UCSD-AML1 (cell line): ENCODE measurements around the gene CACNA2D2.

Experiments
- DNase-seq: peaks from one replicate; lab custom pipeline; 2025; ENCODE audit not compliant: unreplicated experiment; lab: John Stamatoyannopoulos, UW

CACNA2D2 gene

DNA sequence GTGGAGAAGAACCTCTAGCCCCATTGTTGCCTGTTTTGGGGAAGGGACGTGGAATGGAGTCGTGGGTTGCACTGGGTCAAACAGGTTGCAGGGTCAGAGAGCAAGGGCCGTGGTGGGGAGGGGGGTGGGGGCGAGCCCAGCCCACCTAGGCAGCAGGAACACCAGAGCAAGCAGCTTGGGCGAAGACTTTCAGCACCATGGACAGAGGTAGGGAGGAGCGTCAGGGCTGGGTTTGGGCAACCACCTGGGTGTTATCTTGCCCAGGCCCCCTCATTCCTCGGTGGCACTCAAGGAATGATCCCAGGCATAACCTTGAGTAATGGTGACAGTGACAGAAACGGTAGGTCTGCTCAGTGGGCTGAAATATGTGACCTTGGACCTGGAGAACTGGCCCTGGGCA is 98.2 kb downstream of the CACNA2D2 start:
- peak; percentile 31 for DNase-seq

DNA sequence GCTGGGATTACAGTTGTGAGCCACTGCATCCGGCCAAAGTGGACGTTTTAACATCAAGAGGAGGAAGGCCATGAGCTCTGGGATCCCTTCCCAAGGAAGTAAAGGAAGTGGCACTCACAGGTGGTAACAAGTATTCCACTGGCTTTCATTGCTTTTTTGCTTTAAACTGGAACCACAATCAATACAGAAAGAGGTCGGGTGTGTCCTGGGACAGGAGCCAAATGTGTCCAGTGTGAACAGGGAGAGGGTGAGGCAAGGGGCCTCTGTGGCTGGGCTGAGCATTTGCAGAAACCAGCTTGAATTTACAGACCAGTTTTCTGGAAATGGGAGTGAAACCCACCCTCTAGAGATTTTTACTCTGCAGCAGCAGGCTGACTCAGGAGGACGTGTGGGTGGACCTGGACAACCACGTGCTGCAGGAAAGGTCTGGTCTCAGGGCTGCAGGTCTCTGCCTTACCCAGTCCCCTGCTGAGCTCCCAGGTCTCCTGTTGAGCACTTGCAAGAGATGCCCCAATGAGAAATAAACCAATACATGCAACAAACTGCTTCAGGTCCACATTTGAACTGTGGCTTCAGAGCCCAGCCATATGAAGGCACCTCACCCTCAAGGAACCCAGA is 101.3 kb downstream of the CACNA2D2 start:
- DNase-seq = no peak

DNA sequence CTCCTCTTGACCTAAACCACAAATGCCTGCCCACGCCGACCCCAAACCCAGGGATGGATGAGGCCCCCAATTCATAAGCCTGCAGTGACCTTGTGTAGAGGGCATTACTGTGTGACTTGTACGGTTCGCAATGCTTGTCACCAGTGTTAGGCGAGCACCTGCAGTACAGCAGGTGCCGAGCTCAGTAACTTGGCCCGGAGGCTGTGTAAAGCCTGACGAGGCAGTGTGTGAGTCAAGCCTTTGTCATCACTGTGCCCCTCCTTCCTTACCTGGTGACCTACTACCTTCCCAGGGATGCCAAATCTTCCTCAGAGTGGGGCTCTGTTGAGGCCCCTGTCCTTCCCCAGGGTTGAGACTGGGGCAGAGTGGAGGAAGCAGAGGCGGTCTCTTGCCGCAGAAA is 106.9 kb downstream of the CACNA2D2 start:
- DNase-seq = no peak

DNA sequence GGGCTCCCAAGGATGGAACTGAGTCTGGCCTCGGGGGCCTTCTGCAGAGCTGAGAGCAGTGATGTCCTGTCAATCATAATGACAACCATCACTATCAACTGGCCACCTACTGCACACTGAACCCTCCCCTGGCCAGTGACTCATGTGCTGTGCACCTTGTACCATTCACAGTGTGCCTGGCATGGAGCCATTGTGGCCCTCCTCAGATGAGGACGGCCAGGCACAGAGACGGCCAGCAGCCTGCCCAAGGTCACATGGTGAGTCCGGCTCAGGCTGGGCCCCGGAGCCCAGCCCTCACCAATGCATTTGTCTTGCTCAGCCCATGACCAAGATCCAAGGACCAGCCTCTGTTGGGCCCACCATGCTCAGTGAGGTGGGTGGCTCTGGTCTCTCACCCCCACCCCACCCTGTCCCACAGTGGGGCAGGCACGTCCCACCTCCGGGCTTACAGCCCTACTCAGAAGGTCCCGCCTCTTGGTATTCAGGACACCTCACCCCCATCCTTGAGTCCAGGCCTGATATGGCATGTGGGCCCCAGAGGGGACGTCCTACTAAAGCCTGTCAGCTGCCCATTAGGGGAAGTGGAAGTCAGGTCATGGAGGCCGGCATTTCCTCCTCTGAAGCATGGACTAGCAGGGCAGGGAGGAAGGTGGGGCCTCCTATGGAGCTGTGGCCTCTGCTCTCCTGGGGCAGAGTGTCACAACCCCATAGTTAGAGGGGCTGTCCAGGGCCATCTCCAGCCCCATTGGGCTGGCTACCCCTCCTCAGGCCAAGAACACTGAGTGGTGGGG is 108.2 kb downstream of the CACNA2D2 start:
- DNase-seq = peak; percentile 49

DNA sequence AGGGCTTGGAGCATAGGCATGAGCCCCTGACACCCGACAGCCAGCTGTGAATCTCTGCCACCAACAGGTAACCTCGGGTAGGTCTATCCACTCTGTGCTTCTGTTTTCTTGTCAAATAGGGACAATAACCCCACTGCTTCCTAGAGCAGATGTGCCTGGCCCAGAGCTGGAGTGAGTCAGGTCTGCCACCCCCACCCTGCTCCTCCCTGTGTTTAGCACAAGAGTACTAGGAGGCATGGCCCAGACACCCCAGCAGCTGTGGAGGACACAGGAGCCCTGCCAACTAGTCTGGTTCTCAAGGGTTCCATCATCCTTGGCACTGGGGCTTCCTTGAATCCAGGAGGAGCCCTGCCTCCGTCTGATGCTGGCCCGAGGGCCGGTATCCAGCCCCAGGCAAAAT is 110.4 kb downstream of the CACNA2D2 start:
- DNase-seq = no peak

DNA sequence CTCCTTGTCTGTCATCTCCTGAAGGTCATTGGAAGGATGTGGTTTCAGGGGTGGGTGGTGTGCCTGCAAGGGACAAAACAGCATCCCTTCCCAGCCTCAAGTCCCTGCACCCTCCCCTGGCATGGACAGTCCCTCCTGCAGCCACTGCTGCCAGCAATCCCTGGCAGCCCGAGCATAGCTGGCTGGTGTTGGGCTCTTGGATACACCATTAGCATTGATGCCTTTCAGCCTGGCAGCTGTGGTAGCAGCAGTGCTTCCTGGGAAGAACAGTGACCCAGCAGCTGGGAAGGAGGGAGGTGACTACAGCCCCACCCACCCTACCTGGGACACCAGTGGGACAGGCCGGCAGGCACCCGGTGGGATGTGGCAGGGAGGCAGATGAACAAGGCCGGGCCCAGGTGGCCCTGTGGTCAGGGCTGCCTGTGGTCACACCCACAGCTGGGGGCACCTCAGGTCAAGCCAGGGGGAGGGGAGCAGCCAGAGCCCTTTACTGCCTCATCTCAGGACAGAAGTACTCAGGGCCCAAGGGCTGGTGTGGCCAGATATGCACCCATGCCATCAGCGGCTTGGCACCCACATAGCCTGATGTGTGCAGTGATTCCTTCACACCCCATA is 111.2 kb downstream of the CACNA2D2 start:
- DNase-seq = no peak

DNA sequence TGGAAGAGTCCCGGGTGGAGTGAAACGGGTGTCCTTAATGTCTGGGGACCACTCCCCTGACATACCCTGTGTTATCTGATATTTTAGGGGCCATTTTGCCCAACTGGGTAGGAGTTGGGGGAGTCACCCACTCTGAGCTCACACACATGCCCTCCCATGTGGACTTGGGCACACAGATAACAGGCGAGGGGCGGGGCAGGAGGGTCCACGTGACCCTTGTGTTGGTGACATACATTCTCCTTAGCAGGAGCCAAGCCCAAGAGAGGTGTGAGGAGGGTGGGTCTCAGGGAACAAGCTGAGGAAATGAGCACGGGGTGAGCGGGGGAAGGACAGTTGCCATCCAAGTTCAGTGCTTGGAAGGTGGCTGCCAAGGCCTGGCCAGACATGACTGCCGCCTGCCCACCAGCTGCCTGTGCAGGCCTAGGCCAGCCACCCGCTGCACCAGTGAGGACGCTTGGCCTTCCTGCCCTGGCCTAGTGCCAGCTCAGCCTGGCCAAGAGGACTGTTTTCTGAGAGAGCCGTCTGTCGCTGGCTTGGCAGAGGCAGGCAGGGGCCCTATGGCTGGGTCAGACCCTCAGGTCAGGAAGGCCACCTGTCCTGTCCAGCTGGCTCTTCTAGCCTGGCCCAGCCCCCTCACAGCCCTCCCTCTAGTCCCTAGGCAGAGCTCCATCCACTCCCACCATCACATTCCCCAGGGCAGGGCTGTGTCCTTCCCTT is 112.8 kb downstream of the CACNA2D2 start:
- no peak for DNase-seq

DNA sequence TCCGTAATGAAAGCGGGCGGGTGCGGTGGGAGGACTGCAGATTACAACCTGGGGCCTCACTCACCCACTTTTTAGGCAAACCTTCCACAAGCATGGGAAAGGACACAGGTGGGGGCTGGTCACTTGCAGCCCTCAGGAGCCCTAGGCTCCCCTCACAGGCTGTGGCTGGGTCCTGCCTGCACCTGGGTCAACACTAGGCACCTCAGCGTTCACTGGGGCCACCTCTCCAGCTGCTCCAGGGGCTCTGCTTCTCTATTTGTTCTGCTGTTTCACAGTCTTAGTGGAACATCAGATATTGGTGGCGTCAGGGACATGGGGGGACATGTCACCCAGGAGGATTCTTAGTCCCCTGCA is 114.0 kb downstream of the CACNA2D2 start:
- DNase-seq = no peak

DNA sequence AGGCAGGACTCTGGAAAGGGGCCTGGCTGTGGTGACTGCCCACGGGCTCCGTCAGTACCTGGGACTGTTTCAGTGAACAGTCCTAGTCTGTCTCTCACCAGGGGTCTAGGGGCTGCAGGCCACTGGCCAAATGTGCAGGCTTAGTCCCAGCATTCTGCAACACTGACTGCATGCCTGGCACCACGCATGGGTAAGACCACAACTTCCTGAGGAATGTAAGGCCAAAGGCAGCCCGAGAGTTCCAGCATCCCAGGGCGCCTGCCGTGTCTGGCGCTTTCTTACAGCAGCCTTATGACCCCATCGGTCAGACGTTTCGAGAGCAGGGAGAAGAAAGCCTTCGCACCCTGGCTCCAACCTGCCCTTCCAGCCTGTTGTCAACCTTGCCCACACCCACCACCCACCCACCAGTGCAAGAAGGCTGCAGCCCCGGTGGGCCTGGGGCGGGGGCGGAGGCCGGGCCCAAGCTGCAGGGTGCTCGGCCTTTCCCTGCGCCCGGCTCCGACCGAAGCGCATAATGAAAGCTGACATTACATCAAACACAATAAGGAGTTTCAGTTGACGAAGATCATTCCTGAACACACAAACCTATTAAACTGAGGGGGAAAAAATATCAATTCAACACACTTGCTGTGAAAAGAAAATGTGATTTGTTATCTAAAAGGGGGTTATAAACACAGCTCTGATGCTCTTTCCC is 114.6 kb downstream of the CACNA2D2 start:
- DNase-seq = no peak

DNA sequence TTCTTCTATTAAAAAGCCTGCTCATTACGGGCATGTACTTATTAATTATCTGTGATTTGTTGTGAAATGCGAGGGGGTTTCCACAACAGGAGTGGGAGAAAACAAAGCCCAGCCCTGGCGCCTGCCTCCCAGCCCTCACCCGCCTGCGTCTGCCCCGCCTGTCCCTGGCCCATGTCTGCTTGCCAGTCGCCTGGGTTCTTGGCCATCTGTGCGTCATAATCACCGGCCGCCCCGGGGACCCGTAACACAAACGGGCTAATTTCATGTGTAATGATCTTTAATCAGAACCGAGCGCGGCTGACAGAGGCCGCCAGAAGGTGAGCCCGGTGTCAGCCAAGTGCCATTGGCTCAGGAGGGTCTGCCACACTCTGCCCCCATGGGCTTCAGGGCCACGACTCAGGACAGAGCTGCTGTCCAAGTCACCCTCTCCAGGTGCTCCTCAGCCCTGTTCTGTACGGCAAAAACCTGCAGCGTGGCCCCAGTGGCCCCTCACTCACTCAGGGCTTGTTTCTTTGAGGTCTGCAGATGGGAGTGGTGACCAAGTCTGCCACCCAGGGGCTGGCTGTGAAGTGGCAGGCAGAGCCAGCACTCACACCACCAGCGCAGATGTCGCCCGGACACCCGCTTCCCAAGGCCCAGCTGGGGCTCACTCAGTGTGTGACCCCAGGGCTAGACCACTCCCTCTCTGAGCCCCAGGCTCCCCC is 115.3 kb downstream of the CACNA2D2 start:
- DNase-seq = peak; percentile 34

DNA sequence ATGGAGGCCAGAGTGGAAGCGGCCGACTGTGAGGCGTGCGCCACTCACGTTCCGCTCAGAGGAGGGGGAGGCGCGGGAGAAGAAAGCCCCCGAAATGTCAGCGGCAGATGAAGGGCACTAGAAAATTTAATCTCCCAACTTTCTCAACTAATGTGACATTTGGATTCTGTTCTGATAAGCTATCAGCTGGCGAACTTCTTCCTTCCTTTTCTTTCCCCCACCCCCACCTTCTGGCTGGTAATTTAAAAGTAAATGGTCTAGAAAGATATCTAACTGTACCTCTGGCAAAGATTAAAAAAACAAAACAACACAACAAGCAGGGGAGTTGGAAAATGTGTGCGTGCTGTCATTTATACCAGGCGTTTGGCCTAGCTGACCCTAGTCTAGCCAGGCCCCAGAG is 117.7 kb downstream of the CACNA2D2 start:
- no peak for DNase-seq

DNA sequence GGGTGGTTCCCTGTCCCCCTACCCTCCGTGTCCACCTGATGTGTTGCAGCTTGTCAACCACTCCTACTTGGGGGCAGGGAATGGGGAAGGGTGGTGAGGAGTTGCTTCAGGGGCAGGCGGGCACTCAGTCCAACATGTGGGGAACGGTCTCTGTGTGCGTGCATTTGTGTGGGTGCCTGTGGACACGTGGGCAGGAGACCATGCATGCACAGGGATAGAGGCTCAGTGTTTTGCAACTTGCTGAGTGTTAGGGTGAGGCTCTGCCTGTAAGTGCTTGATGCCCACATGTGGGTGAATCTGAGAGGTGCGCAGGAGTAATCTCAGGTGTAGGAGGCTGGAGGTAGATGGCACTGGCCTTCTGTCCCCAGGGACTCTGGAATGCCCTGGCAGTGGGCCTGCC is 119.7 kb downstream of the CACNA2D2 start:
- no peak for DNase-seq

DNA sequence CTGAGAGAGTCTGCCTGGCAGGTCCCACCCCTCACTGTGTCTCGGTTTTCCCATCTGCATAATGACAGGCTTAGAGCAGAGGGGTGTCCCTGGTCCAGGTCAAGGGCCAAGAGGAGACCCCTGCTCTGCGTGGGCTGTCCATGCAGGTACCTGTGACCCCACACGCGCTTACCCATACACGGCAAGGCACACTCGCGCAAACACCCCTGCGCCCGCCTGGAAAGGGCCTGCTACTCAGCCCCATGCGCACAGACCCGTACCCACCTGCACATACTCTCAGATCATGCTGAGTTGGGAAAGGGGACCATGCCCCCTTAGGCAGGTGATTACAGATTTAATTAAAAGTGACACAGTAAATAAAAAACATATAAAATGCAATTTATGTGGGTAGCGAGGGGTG is 120.7 kb downstream of the CACNA2D2 start:
- no peak for DNase-seq

DNA sequence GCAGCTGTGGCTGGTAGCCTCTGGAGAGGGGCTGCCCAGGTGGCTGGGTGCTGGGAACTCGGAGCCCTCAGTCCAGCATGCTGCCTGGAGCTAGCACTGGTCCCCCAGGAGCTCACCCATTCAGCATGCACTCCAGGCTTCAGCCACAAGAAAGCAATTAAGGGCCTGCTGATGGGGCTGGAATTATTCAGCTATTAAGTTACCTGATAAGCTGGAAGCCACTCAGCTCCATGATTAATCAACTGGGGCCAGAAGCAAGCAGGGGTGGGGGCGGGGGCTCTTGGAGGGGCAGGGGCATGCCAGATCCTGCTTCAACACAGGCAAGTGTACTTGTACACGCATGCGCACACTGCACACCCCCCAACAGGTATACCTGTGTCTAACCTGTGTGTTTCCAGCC is 122.1 kb downstream of the CACNA2D2 start:
- no peak for DNase-seq

DNA sequence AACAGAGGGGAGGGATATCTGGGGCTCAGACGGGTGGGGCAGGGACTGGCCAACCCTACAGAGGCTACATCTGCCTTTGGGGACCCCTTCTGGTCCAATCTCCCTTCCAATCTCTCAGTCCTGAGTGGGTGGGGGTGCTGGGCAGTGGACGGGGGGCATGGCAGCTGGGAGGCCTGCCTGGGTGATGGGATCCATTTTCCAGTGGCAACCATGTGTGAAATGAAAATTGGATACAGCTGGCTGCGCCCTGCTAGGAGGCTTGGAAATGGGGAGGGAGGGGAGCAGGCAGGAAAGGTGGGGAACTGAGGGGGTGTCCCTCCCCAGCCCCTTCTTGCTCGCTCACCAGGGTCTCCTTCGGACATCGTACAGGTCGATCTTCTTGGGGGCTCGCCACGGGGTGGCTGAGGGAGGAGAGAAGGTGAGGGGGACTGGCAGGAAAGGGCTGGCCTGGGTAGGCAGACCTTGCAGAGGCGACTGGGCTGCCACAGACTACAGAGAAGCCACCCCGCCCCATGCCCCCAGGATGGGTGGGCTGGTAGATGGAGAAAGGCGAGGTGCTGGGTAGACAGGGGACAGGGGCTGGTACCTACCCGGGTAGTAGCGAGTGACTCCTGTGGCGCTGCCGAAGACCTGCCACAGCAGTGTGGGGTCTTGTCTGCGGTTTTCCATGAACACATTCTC is 122.9 kb downstream of the CACNA2D2 start:
- DNase-seq = no peak

DNA sequence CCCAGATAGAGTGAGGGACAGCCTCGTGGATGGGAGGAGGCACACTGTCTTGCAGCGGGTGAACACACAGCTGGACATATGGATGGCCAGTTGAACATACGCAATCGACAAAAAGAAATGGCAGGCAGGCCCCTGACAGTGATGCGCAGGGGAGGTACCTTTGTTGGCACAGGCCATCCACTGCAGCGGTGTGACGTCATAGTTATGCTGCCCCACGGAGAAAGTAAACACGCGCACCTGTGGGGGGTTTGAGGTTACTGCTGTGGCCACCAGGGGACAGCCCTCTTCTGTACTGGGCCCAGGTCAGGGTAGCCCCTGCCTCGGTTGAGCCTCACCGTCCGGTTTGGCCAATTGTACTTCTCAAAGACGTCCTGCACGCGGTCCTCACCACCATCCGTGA is 124.7 kb downstream of the CACNA2D2 start:
- DNase-seq = no peak

DNA sequence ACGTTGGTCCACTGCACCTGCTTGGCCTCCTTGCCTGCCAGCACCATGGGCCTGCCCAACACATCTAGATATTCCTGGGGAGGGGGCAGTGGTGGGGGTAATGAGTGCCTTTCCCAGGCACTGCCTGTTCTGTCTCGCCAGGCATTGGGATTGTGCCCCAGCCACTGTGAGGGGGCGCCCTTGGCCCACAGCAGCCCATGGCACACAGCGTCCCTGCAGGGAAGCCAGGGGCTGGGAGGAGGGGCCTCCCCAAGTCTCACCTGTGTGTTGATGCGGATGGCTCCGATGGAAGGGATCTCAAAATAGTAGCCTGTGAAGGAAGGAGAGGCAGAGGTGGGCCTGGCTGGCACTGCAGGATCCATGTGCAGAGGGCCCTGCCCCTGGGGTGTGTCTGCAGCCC is 125.4 kb downstream of the CACNA2D2 start:
- no peak for DNase-seq

DNA sequence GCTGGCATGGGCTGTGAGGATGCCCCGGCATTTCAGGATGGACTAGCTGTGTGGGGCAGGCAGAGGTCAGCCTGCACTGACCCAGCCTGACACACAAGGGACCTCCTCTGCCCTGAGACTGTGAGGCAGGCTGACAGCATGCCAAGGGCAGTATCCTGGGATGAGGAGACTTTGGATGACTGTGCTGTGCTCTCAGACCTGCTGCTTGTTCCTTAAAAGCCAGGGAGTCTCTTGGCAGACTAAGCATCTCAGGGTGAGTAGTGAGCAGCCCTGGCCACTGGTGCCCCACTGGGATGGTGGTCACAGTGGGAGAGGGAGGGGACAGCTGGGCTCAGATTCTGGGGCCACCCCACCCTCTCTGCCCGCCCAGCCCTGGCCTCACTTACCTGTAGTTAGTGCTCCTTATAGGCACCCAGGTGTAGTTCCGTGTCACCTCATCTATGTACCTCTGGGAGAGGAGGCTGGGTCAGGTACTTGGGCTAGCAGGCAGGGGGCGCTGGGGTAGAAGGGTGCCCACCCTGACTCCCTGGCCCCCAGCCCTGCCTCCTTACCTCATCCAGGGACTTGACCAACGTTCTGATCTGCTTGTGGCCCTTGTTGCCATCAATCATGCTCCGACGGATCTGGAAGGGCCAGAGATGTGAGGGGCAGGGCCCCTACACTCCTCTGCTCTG is 128.0 kb downstream of the CACNA2D2 start:
- no peak for DNase-seq
